ENCODE measurements around the gene GNAZ. TPM values are rescaled to one million over a fixed set of nuclear protein-coding genes. Genes with fewer than 3 reads are reported as not detected.

The GNAZ gene
- total RNA-seq, 1 donor from 2014 or later: 4.4 TPM

DNA sequence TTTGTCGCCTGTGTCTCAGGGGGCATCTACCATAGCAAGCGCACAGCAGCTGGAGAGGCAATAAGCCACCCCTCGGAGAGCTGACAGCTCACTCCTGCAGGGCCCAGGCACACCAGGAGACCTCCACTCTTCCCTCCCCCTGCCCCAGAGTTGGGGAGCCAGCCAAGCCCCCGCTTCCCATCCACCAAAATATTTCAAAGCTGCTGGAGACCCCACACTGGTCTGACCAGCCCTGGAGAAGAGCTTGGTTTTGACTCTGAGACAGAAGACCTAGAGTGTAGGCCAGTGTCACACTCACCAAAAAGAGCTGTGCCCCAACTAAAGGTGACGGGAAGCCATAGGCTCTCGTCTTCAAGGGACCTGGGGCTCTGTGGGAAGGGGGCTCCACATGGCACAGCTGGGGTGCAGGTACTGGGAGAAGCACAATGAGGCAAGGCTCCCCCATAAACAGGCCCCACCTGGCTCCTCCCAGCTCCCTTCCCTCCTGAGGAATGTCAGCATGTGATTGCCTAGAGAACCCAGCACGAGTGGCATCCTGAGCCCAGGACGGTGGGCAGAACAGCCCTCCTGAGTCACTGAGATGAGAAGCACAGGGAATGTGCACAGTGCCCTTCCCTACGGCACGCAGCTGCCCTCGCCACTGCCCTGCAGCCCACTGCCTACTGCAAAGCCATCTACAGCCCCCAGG lies 5.8 kb upstream of the GNAZ start:
- DNase-seq: no peak

DNA sequence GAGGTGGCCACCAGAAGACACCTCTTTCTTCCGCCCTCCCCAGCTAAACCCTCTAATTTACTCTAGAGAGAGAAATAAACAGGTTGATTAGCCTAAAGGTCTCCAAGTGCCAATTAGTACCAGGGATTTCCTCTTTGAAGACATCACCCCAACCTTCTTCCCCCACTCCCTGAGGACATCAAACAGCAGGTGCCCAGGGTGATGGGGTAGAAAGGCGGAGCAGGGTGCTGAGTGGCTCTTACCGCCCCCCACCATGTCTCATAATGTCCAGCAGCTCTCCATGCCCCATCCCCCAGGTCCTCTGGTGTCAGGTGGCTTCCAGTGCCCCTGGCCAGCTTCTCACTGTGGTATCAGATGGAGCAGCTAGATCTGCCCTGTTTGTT lies 5.3 kb upstream of the GNAZ start:
- DNase-seq: no peak

DNA sequence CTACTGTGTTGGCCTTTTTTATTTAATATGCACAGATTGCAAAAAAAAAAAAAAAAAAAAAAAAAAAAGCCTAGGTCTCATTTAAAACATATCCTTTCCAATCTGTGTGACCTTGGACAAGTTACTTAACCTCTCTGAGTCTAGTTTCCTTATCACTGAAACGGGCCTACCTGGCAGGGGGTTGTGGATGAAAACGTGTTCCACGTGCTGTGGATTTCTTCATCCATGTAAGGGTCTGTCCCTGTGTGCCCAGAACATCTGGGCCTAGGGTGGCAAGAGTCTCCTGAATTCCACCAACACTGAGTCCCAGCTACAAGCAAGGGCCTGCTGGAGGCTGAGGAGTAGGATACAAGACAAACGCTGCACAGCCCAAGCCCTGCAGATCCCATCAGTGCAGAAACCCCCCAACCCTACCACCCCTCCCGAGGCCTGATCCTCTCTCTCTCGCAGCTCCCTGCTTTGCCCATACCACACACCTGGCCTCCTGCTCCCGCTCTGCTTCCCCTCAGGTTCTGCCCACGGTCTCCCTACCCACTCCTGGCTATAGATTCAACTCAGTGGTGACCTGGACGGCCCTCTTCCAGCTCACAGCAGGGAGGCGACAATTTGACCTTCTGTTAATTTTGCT lies 4.7 kb upstream of the GNAZ start:
- no peak for DNase-seq

DNA sequence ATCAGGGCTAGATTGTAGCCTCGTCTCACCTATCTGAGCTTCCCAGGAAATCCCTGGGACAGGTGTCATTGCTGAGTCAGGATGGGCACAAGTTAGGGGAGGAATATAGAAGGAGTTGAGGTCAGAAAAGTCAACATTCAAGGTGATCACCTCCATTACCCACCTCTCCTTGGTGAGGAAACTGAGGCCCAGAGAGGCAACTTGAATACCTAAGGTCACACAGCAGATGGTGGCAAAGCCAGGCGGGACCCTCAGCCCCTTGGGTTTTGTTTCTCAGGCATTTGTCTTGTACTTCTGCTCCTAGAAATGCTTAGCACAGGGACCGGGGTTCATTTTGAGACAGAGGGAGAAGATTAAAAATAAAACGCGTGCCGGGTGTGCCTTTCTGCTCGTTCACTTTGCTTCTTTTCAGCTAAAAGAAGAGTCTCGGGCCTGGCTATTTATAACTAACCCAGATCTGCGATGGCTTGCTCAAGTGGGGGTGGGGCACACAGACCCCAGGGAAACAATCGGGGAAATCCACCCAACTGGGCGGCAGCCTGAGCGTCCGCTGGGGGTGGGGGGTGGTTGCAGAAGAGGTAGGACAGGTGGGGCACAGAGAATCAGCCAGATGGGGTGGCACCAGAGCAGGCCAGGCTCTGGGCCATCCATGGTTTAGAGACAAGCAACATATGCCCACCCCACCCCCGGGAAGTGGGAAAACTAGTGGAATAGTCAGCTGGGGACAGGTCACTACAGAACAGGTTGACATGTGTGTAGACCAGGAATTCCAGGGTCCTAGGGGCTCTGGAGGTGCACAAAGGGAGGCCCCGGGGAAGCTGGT lies 3.9 kb upstream of the GNAZ start:
- DNase-seq: no peak

DNA sequence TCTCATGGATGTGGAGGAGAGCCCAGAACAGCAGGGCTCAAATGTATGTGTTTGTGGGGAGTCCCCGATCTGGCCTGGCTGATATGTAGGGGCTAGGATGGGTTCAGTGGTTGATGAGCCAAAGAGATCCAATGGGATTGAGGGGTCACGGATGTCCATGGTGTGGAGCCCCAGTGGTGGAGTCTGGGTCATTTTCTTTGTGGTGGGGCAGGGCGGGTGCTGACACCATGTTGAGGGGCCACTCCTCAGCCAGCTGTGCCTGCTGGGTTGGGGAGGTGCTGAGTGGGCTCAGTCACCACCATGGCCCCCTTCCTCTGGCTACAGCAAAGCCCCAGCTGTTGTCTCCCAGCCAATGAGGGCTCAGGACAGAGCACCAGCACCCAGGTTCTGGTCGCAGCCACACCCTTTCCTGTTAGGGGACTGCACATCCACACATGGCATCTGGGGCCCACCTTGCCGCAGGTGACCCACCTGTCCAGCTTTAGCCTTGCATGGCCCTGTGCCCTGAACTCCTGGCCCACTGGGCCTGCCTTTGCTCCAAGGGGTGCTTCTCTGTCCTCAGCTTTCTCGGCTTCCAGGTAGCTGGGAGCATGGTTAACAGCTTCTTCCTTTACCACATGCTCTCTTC lies 3.2 kb upstream of the GNAZ start:
- no peak for DNase-seq

DNA sequence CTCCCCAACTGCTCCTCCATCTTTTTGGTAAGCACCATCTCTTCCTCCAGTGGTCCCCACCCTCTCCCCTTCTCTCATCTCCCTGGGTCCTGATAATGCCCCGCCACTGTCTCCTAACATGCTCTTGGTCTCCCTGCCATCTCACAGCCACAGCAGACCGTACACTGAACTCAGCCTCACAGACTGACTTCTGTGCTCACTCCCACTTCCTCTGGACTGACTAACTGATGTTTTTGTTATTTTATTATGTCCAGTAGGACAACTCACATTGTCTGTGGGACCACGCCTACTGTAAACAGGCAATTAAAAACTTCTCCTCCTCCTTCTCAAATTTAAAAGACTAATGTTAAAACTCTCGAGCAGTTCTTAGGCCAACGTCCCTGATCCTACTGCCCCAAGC lies 2.6 kb upstream of the GNAZ start:
- no peak for DNase-seq

DNA sequence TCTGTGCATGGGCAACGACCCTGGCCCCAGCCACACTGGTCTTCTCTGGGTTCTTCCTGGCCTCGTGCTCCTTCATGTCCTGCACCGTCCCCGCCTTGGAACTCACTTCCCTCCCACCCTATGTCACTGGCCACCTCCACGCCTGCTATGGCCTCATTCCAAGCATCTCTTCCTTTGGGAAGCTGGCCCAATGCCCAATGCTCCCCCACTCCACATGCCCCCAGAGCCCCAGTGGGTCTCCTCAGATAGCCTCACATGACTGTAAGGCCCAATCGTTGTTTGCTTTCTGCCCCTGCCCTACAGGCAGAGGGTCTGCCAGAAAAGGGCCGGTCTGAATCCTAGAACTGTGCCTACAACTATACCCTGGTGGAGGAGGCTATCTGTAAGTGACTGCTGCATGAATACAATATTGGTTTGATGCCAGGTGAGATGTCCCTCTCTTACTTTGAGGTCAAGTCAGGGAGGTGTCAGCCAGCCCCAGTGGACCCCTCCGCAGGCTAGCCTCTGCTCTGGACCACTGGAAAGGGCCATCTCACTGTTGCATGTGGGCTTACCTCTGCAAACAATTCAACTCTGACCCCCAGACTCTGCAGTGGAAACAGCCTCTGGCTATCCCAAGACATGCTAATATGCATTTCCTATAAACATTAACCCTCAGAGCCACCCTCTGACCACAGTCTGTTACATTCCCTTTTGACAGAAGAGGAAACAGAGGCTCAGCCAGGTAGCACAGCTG lies 2.1 kb upstream of the GNAZ start:
- DNase-seq: no peak

DNA sequence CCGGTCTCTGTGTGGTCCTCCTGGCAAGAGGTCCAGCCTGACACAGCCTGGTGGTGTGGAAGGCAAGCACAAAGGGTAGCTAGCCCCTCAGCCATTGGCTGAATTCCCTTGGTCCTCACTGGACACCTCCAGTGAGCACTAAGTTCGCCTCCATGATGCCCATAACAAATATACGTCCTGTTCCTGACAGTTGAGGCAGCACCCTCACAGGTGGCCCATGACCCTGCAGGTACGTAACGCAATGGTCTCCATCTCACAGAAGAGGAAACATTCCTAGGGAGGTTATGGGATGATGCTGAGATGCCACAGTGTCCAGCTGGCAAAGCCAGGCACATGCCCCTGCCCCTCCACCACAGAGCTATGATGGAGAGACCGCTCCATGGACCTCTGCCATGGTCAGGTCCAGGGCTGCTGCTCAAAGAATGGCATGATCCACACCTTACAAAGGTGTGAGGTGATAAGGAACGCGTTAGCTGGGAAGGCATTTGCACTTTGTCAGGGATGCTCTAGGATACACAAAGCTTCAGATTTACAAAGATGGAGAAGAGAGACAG lies 1.4 kb upstream of the GNAZ start:
- no peak for DNase-seq

DNA sequence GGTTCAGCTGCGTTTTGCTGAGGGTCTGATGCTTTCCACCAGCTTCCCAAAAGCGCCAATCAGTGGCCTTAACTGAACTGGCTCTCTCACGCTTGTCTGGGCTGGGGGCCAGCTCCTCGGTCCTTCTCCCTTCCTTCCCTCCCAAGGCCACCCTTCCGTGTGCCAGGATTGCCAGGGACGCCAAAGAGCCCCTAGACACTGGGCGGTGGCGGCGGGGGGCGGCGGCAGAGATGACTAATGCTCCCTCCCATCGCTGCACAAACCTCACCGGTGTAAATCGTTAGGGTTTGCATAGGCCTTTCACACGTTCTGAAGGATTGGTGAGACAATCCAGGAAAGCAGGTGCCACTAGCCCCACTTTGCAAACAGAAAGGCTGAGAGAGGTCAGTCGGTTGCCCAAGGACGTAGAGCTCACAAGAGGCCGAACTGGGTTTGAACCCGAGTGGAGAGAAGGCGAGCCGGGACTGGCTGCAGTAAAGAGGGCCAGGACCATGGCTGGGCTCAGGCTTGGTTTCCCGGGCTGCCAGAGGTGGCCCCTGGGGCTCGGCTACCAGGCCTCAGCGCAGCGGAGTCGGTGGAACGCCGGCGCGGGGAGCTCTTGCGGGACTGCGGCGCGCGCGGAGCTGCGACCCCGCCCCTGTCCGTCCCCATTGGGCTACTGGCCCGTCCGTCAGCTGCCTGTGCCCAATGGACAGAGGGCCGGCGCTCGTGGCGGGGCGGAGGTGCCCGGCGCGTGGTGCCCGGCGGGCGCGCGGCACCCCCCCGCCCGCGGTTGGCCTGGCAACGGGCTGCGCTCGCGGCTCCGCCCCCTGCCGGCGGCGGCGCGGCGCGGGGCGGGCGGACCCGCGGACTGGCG lies 589 bp upstream of the GNAZ start:
- DNase-seq: peak; percentile 93

DNA sequence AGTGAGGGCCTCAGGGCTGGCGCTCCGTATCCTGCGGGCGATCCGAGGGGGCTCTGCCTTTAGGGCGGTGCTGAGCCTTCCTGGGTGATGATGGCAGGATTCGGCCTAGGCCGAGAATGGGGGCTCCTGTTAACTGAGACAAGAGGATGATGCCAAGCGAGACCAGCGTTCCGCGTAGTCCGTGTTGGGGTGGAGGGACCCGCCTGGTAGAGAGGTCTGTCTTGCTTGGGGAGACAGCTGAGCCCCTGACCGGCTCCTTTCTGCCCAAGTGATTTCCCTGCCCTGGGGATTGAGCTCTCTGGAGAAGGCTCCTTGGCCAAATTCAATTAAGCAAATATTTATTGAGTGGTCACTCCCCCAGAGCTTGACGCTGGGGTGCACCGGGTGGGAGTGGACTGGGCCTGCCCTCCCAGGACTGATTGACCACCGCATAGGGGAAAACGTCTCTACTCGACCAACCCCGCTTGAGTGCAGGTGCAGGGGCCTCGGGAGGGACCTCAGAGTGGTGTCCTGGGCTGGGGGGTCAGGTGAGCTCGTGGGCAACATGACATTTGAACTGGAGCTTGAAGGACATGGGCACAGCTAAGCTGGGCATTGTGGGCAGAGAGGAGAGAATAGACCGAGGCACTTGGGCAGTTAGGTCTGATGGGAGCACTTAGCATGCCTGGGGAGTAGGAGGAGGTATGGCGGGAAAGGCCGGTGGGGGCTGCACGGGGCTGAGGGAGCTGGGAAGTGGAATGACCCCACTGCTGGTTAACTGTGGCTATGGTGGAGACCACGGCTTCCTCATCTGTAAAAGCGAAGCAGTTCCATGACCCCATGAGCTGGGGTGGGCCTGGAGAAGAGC lies 1.1 kb downstream of the GNAZ start:
- no peak for DNase-seq

DNA sequence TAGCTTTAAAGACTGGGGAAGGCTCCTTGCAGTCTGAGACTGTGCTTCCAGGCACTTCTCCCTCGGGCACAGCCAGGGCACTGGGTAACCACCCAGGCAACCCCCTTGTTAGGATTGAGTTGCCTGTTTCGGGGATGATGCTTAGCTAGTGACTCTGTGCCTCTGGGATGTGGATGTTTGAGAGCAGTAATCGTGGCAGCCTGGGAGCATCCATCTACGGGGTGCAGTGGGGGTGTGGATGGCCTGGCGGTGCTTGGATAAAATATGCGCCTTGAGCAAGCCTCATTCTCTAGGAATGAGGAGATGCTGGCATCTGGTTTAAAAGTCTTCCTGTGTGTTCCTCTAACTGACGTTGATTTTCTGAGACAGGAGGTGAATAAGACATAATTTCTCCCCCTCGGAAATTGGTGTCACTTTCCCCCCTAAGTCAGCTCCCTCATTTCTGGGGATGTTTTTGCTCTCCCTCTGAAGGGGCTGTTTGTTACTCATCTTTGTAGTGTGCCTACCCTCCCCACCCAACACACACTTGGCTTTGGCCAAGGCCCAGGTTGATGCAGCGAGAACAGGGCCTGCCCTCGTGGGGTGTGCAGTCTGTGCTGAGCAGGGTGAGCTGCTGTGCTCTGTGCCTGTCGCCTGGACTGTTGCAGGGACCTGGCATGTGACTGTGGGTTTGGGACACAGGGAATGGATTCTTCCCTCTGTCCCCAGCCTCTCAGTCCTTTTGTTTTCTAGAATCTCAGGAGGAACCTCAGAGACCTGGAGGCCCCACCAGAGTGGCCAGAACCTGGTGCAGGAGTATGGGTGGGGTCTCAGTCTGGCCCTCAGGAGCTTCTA lies 2.0 kb downstream of the GNAZ start:
- no peak for DNase-seq

DNA sequence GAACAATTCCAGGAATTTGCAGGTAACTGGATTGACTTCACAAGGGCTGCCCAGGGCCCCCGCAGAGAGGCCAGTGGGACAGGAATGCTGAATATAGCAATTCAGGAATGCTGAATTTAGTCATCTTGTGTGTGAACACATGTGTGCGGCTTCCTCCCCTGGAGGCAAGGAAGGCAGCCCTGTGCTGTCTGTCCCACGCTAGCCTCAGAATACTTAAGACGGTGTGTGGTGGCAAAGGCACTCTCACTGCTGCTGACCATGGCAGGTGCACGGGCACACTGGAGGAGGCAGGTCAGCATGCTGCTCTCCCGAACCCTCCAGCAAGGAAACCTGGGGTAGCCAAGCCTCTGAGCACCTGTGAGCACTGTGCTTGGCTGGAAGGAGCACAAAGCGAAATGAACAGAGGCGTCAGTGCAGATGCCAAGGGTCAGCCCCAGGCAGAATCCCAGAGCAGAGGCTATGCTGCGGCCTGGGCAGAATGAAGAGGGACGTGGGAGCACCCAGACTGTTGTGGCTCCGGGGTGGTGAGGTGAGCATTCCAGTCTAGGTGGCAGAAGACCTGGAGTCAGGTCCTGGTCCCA lies 2.7 kb downstream of the GNAZ start:
- no peak for DNase-seq

DNA sequence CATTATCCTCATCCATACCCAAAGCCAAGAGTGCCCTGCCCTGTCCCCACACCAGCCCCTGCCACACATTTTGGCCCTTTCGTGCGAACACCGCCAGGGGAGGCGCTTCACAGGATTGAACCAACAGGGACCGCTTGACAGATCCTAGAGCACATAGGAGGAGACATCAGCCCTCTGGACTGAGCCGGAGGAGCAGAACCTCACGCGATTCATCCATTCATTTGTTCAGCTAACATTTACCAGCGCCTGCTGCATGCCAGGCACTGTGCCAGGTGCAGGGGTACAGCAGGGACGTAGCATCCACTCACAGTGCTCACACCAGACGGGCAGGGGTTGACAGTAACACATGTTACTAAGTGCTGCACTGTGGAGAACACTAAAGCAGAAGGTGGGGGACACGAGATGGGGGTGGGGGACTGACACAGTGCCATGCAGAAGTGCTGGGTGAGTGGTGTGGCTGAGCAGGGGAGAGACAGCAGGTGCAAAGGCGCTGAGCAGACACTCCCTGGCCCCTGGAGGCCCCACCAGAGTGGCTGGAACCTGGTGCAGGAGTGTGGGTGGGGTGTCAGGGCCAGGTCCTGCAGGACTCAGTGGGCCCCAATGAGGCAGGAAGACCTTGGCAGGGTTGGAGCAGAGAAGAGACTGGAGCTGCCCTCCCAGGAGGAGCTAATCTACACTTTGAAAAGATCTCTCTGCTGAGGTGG lies 3.4 kb downstream of the GNAZ start:
- peak; percentile 27 for DNase-seq

DNA sequence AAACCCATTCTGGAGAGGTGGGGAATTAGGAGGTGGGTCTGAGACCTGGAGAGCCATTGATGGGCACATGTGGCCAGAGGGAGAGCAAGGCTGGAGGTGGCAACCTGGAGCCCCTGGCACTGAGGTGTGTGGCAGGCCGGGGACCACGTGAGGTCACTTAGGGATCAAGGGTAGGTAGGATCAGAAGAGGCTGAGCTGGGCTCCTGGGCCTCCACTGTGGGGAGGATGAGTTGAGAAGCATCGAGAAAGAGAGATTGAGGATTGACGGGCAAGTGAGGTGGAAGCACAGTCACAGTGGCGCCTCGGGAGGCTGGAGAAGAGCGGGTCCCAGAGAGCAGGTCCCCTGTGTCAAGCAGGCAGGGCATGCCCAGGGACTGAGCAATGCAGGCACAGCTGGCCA lies 4.1 kb downstream of the GNAZ start:
- DNase-seq: no peak

DNA sequence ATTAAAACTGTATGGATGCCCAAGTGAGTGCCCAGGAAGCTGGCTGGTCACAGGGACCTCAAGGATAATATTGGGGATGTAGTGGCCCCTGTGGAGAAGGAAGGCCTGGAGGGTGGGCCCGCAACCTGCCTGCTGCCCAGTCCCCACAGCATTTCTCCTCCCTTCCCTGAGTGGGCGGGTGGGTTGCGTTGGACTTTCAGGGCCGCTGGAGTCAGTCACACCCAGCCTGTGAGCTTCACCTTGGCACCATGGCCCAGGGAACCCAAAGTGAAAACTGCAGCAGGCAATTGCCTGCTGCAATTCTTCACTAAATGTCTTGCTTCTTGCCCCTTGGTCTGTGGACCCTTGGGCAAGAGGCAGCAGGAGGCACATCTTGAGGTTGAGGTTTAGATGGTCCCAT lies 4.7 kb downstream of the GNAZ start:
- no peak for DNase-seq

DNA sequence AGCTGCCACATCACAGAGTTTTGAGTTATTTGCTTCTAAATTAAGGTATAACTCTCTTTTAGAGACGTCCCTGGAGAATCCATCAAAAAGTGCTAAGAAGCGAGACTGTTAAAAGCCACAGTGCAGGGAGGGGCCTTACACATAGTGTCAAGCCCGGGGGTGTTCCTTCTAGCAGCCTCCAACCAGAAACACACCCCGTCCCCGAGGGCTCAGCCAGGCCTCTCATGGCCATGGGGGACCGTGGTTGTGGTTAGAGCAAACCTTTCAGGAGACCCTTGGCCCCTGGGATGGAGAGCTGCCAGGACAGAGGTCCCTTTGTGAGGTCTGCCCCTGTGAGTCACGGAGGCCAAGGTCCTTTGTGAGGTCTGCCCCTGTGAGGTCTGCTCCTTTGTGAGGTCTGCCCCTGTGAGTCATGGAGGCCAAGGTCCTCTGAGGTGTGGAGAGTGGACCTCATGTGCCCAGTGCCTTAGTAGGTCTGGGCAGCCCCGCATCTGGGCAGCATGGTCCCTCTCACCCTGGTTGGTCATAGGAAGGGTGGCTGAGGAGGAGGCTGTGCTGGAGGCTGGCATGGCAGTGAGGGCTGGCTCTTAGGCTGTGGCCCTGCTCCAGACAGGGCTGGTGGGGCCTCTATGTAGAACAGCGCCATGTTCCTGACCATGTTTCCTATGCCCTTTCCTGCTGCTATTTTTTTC lies 5.4 kb downstream of the GNAZ start:
- DNase-seq: no peak

DNA sequence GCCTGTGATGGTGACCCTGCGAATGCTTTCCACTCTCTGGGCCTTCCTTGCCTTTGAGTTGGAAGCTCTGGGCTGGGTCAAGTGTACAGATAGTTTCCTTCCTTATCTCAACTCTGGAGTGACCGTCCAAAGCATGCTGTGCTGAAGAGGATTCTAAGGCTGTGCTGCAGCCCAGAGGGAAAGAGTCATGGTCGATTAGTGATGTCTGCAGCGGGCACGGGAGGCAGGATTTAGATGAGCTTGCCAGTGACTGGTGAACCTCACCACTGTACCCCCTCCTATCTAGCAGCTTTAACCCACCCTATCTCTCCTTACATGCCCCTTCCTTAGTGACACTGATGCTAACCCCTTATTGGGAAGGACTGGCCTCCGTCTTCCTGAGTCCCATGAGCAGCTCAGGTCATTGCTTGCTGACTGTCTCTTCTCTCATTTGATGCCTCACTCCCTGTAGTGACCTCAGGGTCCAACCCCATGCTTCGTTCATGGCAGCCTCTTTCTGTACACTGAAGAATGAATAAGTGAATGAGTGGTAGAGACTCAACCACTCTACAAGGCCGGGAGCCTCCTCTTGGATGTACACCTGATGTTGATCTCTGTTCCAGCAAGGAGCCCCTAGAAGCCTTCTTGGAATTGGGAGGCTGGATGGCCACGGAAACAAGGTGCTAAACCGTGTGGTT lies 6.7 kb downstream of the GNAZ start:
- no peak for DNase-seq

All from tongue (tissue), 2 donors.